HTR-8/SVneo (cell line): Measurements from ENCODE around the gene RNF152.

Experiments used
- DNase-seq: peaks from one replicate; pipeline ENCODE4 v3.0.0; 2011; ENCODE audit warnings: low spot score, mixed read lengths; ENCODE audit not compliant: insufficient read length
- FAIRE-seq: peaks from 2 replicates; lab custom pipeline; 2011; peaks lifted over from hg19 to GRCh38; lab: Jason Lieb, UNC

The RNF152 gene

DNA sequence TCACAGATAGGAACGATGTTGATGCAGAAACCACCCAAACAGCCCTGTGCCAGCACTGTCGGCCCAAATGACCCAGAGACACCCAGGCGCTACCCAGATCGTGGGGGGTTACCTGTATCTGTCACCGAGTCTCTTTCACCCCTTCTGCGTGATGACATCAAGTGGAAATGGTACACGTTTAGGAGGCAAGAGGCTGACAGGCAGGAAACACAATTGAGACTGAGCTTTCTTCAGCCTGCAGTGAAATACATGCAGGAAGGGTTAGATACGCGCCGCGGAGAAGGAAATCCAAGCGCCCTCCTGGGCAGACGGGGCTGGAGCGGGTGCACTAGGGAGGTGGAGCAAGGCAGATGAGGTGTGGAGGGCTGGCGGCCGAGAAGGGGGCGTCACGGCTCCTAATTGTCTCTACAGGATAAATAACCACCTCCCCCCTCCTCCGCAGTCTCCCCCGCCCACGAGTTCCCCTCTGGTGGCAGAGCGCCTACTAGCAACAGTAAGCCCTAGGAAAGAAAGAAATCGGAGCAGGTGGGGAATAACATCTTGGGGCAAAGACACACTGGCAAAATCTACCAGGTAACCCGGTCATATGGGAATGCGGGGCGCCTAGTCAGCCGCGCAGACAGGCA is at the start of gene RNF152:
RNF152 (minus strand) TSS at position 325 of the 626 bp plus-strand sequence. CDS start 76,544 bp downstream, outside the sequence.
- DNase-seq, result no peak
- no peak for FAIRE-seq

DNA sequence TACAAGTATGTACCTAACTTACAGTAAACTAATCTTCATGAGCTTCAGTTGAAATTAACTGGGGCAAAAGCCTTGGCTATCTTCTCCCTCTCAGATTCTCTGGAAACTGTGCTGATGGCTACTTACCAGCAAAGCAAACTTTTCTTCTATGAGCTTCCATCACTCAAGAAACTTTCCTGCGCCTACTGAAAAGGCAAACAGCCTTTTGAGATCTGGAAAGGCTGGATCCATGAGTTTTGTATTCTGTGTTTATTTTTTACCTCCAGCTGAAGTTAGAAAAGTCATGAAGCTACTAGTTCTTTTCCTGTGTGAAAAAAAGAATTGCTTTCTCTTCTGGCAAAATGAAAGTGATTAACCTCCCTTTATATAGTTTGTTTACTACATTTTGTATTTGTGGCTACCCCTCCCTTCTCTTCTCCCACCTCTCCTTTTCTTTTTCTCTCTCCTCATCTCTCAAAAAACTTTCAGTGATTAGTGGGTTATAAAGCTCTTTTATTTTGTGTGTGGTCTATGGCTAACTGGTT is 49.2 kb upstream of the RNF152 start:
- DNase-seq, result no peak
- FAIRE-seq, result no peak

GRCh38 chr18:61939046-61939674 is 46.4 kb upstream of the RNF152 start:
- DNase-seq (no peak), FAIRE-seq (no peak)

GRCh38 chr18:61935362-61935761 is 42.6 kb upstream of the RNF152 start:
- no peak for FAIRE-seq
- DNase-seq, result no peak

DNA sequence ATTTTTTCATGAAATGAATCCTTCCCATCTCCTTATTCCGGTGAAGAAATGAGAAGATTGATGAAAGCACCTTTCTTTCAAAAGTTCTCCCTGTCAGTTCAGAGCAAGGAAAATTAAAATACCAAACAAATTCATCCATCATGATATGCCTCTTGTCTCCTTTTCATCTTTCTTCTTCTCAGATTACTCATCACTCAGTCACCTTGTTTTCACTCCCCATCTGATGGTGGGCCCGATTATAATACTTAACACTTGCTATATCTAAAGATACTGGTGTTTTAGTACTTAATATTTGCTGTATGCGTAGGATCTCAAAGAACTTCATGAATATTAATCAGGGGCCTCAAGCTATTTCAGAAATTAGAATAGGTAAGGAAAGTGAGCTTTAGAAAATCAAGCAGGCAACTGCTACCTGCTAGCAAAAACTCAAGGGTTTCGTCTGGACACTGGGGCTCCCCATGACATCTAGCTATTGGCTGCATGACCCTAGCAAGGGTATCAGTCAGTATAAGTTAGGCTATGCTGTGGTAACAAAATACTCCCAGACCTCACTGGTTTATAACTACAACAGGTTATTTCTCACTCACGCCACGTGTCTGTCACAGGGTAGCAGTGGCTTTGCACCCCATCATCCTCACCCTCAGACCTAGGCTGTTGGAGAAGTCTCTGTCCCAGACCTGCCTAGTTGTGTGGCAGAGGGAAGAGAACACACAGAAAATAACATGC is 39.0 kb upstream of the RNF152 start:
- FAIRE-seq (no peak), DNase-seq (no peak)

DNA sequence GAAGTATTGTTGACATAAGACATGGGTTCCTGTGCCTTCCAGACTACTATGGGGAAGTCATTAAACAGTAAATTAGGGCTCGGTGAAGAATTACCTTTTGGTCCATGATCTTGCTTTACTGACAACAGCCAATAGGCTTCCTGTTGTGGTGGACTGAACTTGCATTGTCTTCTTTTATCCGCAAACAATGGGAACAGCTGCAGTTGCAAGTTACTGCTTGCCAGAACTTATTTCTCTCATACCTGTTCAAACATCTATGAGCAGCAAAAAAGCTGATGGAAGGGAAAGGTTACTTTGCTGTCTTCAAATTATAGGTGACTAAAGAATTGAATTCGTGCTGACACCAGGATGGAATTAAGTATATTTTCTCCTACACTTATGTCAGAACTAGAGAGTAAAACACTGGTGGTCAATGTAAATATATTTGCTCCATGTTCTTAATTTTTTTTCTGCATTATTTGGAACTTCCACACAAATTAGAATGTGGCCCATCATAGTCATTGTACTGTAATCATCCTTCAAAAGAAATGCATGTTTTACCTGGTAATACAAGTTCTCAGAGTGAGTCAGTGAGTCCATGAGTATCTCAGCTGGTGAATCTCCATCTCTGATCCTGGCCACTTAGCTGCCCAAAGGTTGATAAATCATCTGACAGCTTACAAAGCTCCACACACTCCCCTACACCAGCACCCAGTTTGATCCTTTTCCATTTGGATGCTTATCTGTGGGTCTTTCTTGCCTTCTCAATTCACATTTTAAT is 37.3 kb upstream of the RNF152 start:
- no peak for DNase-seq
- no peak for FAIRE-seq

DNA sequence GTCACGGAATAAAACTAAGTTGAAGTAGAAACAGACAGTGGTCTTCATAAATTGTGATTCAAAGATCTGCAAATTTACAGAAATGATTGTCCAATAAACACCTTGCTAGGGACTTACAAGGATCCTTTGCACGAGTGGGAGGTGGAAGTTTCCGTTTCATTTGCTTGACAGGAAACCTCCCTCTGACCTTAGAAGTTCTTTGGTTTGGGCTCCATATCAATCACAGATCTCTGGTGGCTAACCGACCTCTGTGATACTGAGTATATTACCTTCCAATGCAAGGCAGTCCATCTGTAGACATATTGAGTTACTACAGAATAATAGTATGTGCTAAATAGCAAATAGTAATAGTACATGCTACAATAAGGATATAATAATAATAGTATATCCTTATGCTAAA is 33.7 kb upstream of the RNF152 start:
- DNase-seq, result no peak
- FAIRE-seq, result no peak

DNA sequence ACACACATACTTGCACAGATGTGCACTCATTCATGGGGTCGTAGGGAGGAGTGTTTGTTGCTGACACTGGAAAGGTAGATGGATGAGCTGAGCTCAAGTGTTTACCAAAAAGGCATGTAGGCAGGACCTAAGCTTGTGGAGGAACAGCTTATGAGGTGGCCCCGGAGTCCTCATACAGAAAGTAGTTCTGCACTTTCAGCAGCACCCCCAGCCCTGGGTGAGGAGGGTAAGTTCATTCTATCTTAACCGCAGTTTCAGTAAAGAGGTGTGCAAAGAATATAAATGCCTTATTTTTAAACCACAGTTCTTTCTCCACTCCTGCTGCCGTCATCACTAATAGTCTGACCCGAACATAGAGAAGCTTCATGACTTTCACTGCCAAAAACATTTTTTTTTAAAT is 31.7 kb upstream of the RNF152 start:
- DNase-seq, result no peak
- FAIRE-seq, result no peak

DNA sequence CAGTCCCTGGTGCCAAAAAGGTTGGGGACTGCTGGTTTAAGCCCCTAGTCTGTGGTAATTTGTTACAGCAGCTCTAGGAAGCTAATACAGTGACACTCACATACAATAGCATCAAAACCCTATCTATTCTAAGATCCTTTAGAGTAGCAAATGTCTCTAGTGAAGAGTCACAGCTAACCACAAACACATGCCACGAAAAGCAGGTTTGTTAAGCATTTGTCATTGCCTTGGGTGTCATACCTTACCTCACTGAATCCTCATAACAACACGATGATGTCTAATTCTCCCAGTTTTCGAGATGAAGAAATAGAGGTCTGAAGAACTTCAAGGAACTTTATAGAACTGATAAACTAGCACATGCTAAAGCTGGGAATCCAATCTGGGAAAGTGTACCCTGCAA is 29.6 kb upstream of the RNF152 start:
- no peak for FAIRE-seq
- no peak for DNase-seq

- FAIRE-seq (no peak), DNase-seq (no peak)
These were observed 28.9 kb upstream of the RNF152 start for GRCh38 chr18:61921621-61922235.

GRCh38 chr18:61917818-61918217 is 25.0 kb upstream of the RNF152 start:
- no peak for DNase-seq

GRCh38 chr18:61912476-61912875 is 19.7 kb upstream of the RNF152 start:
- FAIRE-seq (no peak), DNase-seq (no peak)

More at GRCh38 chr18:61917818-61918217, 25.0 kb upstream of the RNF152 start:
- no peak for FAIRE-seq

DNA sequence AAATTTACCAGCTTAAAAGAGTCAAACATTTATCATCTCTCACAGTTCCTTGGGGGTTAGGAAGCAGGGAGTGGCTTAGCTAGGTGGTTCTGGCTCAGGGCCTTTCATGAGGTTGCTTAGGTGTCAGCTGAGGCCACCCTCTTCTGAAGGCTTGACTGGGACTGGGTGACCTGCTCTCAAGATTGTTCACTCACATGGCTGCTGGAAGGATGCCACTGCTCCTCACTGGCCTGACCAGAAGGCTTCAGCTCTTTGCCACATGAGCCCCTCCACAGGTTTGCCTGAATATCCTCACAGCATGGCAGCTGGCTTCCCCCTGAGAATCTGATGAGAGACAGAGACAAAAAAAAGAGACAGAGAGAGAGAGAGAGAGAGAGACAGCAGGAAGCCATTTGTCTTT is 17.3 kb upstream of the RNF152 start:
- FAIRE-seq (no peak), DNase-seq (no peak)

DNA sequence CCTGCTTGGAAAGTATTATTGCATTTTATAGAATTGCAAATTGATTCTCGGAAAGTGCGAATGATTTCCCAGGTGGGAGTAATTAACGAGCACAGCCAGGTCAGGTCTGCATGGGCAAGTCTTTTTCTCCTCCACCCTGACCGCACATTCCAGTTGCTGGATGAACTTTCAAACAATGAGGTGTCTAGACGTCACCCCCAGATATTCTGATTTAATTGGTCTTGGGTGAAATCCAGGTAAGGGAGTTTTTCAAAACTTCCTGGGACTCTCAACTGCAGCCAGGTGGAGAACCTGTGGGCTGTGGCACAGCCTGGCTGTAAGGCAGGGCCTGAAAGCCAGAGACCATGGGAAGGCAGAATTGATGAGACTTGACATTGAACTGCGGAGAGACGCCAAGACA is 15.9 kb upstream of the RNF152 start:
- DNase-seq (no peak), FAIRE-seq (no peak)

- DNase-seq, result no peak
- no peak for FAIRE-seq
These were observed 8.6 kb upstream of the RNF152 start for GRCh38 chr18:61901323-61901986.

GRCh38 chr18:61900504-61901281 is 7.9 kb upstream of the RNF152 start:
- FAIRE-seq (no peak), DNase-seq (no peak)

DNA sequence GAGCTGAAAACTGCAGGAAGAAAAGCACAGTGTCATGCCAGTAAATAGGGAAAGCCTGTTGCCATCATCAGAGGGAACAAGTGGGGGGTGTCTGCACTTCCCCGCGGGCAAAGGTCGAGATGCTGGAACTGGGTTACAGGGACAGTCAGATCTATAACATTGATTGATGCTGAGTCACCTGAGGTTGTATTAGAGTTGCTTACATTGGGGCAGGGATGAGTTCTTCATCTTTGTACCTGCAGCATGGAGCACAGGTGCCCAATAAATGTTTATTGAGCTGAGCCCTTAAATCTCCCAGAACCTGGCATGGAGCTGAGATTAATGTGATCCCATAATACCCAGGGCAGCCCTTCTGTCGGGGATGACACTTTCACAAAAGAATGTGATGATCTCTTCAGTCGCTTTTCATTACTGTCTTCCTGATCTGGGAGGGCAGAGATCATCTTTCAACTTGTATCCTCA is 5.9 kb upstream of the RNF152 start:
- DNase-seq (no peak), FAIRE-seq (no peak)

DNA sequence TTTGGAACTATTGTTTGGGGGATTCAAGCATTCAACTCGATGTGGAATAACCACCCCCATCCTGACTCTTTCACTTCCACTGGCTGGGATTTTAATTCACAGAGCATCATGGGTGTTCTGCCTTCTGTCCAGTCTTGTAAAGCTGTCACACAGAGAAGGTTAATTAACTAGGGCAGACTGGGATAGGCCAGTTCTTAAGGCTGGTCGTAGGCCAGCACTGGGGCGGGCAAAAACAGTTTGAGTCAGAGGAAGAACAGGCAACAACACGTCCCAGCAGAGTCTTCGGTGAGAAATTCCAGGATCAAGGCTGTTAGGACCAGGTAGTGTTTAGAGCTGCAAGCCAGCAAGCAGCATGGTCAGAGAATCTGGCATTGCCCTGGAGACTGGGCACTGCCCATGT is 4.0 kb upstream of the RNF152 start:
- no peak for FAIRE-seq

GRCh38 chr18:61896118-61896517 is 3.3 kb upstream of the RNF152 start:
- DNase-seq, result no peak
- no peak for FAIRE-seq

More for the DNA sequence above, 4.0 kb upstream of the RNF152 start:
- peak; percentile 74 for DNase-seq
